HG03520 (cell line): ENCODE measurements around the gene PFN3.
"Not testable (repeated sequence)": the region's sequence is repeated elsewhere in the genome, so short reads cannot be mapped to it uniquely, and the experiment has no call there.

ENCODE experiments used
- ATAC-seq: cut with Tn5 transposase; IDR thresholded peaks from one replicate; pipeline ENCODE4 v1.9.1; 2021; ENCODE audit warnings: mild to moderate bottlenecking, moderate library complexity; ENCODE audit not compliant: unreplicated experiment

The PFN3 gene

DNA sequence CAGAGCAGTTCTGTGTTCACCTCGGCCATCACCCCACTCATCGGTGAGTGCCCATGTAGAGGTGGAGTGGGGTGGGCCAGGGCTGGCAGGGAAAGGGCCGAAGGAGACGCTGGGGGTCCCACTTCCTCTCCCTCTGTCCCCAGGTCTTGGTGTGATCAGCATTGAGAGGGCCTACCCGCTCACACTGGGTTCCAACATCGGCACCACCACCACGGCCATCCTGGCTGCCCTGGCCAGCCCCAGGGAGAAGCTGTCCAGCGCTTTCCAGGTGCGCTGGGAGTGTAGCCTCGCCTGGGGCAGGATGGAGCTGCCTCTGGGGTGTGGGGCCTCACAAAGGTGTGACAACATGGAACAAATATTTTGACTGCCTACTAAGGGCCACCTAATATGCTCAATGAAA is 3.7 kb downstream of the PFN3 start:
- ATAC-seq, result no peak

DNA sequence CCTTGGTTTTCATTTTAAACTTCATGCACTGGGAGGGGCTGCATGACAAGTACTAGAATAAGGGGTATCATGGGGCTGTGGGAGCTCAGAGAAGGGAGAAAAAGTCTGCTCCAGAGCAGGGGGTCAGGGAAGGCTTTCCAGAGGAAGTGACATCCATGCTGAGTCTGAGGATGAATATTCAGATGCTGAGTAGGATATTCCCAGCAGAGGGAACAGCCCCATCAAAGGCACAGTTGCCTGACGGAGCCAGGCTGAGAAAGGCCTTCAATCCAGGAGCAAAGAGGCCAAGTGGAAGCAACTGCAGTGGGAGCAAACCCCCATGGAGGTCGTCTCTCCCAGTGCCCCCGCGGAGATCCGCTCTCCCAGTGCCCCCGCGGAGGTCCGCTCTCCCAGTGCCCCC is 4.4 kb downstream of the PFN3 start:
- ATAC-seq, result no peak

DNA sequence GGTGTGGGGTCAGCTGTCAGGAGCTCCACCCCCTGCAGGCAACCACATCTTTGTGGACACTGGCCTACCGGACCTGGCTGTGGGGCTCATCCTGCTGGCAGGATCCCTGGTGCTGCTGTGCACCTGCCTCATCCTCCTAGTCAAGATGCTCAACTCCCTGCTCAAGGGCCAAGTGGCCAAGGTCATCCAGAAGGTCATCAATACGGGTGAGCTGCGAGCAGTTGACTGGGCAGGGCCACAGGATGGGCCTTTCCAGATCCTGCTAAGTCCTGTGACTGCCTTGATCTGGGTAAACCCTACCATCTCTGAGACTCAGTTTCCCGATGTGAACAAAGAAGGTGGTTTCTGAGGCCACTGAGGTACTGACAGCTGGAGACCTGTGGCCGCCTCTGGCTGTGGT is 6.5 kb downstream of the PFN3 start:
- ATAC-seq, result no peak

DNA sequence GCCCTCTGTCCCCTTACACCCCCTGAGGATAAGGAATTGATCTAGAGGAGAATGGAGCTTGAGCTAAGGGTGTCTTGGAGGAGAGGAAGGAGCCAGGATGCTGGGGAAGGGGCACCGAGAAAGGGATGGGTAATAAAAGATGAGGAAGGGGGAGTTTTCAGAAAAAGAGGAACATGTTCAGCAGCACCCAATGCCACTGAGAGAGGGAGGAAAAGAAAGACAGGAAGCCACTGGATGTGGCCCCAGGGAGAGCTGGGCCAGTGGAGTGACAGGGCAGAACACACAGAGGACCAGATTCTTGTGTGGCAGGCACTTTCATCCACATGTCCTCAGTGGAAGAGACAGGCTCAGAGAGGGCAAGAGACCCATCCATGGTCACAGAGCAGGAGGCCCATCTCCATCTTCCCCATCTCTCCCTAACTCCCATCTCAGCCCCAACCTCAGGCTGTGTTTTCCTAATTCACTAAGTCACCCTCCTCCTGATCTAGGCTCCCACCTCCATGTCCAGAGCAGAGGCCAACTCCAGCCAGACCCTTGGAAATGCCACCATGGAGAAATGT is 7.2 kb downstream of the PFN3 start:
- ATAC-seq, result no peak

DNA sequence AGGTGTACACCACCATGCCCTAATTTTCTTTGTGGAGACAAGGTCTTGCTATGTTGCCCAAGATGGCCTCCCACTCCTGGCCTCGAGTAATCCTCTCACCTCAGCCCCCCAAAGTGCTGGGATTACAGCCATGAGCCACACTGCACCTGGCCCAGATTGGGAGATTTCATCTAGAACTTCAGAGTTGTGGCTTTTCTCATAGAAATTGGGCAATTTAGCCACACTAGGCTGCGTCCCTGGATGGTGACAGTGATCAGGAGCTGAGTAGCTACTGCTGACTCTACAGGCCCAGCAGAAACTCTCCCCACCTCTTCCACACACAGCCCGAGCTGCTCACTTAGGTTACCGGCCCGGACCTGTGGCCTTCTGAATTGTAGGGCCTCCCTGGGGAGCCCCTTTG is 7.7 kb downstream of the PFN3 start:
- ATAC-seq, result no peak

DNA sequence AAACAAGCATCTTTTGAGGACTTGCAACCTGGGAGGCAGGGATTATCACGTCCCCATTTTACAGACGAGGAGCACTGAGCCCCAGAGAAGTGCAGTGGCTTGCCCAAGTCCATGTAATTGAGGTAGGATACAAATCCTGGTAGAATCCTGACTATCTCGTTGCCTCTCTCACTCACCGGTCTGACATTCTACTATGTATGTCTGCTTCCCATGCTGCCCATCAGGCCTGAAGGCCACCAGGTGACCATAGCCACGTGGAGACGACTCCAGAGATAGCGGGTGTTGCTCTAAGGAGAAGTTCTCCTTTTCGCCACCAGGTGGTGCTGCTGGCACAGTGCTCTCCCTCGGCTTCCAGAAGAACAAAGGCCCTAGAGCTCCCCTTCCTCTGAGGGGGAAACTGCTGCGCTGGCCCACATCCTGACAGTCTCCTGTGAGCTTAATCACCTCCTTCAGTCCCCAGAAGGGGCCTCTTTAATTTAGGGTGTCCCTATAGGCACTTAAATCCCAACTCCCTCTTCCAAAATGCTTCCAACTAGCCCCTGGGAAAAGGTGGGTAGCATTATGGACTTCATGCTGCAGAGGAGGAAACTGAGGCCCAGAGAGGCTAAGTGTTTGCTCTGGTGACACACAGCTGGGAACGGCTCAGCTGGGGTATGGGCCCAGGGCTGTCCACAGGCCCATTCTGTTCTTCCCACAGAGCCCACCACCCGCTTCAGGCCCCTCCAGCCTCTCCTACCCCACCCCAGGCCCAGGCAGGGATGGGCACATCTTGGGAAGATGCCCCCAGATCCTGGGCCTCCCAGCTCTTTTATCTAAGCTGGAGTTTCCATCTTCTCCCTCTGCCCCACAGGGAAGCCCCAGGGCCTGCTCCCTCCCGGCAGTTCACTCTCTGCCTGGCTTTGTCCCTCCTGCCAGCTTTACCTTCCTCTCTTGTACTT is 9.8 kb downstream of the PFN3 start:
- ATAC-seq, result peak; percentile 50

DNA sequence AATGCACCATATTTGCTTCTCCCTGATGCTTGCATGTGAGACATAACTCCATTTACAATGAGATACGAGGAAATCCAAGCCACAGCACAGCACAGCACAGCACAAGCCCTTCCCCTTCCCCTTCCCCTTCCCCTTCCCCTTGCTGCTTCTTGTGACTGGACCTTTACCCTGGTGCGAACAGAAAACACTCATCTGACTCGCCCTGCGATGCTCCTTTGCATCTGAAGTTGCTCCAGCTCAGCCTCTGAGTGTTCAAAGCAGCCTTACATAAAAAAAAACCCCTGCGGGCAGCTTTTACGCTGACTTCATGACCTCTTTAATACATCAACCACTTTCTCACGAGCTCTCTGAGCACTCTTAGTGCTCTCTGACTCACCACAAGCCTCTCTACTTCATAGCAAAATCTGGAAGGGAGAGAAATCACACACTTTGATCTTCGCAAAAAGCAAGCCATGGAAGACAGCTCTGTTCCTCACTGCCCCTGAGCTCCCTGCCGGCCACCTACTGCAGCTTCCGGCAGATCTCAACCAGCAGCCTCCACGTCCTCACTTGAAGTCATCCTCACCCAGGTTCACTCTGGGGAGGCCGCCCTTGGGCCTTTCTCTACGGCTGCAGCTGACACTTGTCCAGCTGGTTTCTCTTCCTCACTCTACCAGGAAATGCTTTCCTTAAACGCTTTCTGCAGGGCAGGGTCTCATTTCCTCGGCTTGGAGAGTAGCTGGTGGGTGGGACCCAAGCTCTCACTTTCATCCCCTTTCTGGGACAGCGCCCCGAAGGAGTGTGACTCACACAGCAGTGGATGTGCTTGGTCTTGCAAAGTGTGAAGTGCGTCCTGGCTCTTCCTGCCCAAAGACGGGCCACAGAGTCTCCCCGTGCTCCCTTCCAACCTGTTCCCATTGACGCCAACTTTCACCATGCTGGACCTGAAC is 11.0 kb downstream of the PFN3 start:
- ATAC-seq, result peak; percentile 48

DNA sequence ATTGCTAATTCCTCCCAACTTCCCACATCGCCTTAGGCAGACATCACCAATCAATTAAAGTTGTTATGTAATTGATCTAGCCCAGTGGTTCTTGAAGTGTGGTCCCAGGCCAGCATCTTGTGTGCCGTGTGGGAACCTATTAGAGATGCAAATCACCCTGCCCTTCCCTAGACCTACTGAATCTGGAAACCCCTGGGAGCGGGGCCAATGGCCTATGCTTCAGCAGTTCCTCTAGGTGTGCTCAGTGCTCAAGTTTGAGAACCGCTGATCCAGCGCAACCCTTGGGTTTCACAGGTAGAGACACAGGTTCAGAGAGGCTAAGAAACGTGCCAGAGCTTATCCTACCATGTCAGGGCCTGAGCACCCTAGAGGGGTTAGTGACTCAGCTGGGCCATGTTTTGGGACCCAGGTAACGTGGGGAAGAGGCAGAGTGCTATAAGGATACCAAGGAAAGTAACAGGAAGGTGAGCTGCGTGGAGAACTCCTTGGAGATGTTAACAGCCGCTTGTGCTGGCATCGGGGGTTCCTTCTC is 11.9 kb downstream of the PFN3 start:
- ATAC-seq, result no peak

DNA sequence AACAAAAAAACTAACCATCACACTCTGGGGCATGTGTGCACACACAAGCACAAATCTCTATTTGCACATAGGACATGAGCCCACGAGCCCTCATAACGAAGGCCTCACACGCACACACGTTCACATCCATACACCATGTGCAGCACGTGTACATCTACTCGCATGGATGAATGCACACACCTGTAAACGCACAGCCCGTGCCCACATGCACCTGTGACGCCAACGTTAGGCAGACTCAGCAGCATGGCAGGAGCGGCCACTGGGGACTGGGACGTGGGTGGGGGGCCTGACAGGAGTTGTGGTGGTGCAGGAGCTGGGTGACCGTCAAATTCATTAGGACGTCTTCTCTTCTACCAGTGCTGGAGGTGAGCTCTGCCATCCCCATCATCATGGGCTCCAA is 13.1 kb downstream of the PFN3 start:
- no peak for ATAC-seq

DNA sequence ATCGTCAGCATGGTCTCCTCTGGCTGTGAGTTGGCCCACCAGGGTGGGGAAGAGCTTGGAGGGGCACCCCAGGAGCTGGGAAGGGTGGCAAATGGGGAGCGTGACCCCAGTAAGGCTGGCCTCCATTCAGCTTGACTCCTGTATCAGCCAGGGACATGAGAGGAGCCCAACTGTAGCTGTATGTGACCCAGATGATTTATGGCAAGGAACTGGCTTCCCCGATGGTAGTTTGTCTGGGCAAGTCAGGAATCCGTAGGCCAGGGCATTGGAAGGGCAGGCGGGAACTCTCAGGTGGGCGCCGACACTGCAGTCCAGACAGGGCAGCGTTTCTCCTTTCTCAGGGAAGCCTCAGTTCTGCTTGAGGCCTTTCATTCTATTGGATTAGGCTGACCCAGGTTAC is 13.9 kb downstream of the PFN3 start:
- ATAC-seq, result no peak

DNA sequence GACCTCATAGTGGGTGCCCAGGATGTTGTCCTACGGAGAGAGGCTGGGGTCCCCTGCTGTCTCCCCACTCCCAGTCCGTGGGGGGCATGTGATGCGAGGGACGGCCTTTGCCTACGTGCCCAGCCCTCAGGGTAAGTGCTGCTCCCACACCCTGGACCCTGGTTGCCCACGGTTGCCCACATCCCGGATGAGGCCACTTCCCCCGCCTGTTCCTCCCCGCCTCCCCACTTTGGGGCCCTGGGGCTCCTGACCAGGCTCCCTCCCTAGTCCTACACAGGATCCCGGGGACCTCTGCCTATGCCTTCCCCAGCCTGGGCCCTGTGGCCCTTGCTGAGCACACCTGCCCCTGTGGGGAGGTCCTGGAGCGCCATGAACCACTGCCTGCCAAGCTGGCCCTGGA is 14.7 kb downstream of the PFN3 start:
- ATAC-seq, result no peak

DNA sequence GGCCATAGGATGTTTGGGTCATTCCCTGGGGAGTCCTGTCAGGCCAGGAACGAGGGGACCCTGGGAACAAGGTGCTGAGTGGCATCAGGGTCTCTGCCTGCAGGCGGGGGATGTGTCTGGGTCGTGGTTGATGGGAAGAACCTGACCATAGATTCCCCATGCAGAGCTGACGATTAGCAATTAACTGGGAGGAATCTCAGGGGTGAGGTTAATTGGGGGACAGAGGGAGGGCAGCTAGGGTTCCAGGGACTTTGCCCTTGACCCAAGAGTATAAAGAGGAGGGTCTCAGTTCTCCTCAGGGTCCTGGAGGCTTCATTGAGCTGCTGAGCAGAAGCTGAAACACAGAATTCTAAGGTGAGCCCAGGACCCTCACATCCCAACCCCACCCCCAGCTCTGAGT is 16.3 kb downstream of the PFN3 start, which contains the start of gene SLC34A1:
Gene SLC34A1, plus strand, starts transcription at position 301 of the 400 bp plus-strand sequence. CDS start 1,308 bp downstream, outside the sequence.
- no peak for ATAC-seq

DNA sequence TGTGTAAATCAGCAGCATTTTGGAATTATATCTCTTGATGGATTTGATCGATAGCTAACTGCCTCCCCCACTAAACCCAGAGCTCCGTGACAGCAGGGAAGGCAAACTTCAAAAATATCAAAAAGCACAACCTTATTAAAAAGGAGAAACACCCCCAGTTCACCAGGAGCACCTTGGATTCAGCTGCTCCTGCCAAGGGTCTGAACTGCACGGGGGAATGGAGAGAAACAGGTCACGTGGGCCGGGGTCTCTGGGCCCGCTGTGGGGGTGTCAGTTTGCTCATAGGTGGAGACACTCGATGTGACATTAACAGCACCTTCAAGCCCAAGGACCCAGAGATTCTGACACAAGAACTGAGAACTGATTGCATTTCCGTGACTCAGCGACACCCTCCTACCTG is 17.3 kb downstream of the PFN3 start:
- no peak for ATAC-seq

DNA sequence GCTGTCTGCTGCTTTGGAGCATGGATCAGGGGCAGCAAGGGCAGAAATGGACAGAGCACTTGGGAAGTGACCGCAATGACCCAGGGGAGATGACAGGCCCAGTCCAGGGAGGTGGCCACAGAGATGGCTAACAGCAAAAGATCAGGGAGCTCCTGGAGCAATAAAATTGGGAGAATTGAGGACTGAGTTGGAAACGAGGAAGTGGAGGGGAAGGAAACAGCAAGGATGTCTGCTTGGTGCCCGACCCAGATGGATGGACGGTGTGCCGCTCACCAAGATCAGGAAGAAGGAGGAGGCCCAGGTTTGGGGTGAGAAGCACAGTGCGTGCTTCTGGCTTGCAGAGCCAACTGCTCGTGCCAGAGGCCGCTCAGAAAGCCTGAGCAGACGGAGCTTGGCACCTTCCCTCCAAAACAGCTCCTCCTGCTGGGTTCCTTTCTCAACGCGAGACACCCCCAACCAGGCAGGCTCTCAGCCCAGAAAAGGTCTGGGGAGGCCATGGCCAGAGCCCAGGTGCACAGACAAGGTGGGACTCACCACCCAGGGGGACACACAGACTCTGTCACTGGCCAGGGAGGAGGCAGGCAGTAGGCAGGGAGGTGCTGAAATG is 17.9 kb downstream of the PFN3 start:
- no peak for ATAC-seq

DNA sequence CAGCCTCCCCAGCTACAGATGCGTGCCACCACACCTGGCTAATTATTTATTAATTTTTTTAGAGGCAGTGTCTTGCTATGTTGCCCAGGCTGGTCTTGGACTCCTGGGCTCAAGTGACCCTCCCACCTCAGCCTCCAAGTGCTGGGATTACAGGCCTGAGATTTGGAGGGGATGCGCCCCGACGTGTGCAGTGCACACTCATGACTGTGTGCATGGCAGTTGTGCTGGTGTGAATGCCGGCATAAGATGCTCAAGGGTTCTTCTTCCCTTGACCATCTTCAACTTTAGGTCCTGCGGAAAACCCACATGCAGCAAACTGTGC is 19.7 kb downstream of the PFN3 start:
- ATAC-seq, result no peak

DNA sequence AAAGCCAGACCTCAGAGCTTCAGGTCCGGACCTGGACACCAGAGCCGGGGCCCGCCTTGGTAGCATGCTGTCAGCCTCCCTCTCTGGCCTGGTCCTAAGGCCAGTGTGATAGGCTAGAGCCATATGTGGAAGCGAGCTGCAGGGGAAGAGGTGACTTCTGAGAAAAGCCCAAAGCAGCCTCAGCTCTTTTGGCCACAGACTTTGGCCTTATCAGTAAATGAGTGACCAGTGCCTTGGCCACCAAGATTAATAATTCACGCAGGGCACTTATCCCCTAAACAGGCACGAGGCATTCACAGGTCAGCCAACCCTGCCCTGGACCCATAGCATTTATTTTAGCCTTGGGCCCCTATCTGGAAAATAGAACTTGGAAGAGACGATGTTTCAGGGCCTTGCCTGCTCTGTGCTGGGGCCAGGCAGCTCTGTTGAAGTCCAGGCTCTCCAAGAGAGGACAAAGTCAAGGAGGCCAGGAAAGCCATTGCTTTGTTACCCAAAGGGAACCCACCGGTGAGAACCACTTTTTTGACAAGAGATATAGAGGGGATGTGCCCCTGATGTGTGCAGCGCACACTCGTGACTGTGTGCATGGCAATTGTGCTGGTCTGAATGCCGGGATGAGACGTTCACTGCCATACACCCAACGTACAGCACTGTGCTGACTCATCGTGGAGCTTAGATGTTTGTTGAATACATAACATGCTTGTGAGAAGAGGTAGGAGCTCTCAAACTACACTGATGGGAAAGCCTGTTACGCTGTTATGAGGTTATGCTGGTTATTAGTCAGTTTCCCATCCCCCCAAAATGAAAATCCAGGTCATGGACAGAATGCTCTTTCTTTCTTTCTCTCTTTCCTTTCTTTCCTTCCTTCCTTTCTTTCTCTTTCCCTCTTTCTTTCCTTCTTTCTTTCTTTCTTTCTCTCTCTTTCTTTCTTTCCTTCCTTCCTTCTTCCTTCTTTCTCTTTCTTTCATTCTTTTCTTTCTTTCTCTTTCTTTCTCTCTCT is 21.3 kb downstream of the PFN3 start:
- ATAC-seq, result no peak

DNA sequence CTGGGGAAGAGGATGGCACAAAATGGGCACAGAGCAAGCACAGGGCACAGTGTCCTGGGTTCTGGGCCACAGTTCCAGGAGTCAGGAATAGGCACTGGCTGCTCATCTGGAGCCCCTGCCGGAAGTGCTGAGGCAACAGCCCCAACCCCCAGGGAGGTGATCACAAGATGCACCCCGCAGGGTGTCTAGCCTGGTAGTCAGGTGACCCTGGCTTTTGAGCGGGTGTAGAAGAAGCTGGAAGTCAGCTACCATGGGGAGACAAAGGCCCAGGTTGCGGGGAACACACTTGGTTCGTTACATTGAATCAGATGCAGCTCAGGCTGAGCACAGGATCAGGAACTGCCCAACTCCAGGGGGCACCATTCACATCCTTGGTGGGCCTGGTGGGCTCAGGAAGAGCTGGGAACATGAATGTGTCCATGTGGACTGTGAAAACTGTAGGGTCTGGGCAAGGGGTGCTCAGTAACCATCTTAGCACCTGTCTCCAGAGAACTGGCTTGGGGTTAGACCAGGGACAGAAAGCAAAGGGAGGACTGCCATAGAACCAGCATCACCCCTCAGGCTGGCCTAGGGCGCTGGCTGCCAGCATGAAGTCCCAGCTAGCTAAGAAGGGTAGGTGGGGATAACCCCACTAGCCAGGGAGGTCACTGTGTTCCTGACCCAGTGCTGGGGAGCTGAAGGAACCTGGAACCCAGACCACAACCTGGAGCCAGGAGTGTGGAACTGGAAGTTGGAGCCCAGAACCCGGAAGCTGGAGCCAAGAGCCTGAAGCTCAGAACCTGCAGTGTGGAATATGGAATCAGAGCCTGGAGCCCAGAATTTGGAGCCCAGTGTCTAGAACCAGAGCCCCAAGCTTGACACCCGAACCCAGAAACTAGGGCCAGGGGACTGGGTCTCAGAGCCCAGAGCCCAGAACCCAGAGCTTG is 22.3 kb downstream of the PFN3 start:
- ATAC-seq, result no peak

DNA sequence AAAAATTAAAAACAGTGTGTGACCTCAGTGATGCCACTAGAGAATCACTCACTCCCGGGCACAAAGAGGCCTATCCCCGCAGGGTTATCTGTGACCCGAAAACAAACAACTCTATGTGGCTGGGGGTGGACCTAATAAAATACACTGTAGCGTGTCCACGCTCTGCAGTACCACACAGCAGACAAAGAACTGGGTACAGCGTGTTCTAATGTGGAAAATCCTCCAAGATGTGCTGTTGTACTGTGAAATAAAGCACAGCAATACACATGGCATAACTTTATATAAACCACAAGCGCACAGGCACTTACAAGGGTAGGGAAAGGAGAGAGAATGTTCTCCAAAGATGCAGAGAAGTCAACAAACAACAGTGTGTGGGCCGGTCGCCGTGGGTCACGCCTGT is 24.4 kb downstream of the PFN3 start:
- ATAC-seq, result no peak

DNA sequence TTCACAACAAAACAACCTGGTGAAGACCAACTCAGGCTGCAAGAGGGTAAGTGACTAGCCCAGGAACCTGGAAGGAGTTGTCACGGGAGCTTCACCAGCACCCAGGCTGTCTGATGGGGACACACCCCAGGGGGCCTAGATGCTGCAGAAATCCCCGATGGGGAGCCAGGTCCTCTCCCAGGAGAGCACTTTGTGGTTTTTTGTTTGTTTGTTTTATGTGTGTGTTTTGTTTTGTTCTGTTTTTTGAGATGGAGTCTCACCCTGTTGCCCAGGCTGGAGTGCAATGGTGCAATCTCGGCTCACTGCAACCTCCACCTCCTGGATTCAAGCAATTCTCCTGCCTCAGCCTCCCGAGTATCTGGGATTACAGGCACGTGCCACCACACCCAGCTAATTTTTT is 24.9 kb downstream of the PFN3 start:
- not testable (repeated sequence) for ATAC-seq
